Measurements from ENCODE around the gene IFITM2.

GRCh38 chr11:288478-289397 is 18.9 kb upstream of the IFITM2 start, which contains the start of gene PGGHG:
- TF ChIP-seq CTCF (IDR thresholded peaks at IDR 0.05) (no peak), POLR2A (IDR thresholded peaks at IDR 0.05) (peak in 2 of 3 donors; percentile 10 to 63)

Data from body of pancreas (tissue), 4 donors.